HG03460 (cell line): Measurements from ENCODE around the gene PRICKLE4.
"Not testable (repeated sequence)": the region's sequence is repeated elsewhere in the genome, so short reads cannot be mapped to it uniquely, and the experiment has no call there.

ENCODE experiments used
- ATAC-seq: cut with Tn5 transposase; IDR thresholded peaks from one replicate; pipeline ENCODE4 v1.9.1; 2021; ENCODE audit not compliant: unreplicated experiment

Gene PRICKLE4

DNA sequence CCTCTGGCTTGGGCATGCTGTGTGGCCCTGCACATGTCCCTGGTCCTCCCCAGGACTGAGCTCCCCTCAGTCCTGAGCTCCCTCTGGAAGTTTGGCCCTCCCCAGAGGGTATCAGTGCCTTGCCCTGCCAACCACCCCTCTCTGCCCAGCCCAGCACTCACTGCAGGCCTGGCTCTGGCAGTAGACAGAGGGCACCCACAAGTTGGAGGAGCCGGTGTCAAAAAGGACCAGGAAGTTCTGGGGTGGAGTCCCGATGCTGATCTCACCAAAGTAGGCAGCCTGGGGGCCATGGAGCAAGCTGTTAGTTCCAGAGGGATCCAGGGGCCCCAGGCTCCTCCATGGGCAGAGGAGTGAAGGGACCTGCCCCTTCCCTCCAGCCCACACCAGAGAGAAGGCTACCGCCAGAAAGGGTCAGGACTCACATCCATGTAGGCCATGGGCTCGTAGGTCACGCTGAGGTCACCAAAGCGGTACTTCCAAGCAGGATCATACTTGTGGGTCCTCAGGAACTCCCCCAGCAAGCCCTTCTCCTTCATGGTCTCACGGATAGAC lies 36.3 kb upstream of the PRICKLE4 start:
- ATAC-seq = no peak

DNA sequence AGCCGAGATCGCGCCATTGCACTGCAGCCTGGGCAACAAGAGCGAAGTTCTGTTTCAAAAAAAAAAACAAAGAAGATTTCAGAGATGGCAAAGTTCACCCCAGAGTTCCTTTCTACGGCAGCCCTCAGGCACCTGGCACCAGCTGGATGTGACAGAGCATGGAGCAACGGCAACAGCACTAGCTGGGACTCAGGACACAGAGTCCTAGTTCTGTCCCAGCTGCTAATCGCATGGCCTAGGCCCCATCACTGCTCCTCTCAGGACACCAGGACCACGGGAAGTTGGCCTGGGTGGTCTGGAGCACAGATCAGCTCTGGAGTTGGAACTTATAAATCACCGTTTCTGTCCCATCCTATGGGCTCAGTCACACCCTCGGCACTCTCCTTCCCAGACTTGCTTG lies 34.5 kb upstream of the PRICKLE4 start:
- no peak for ATAC-seq

DNA sequence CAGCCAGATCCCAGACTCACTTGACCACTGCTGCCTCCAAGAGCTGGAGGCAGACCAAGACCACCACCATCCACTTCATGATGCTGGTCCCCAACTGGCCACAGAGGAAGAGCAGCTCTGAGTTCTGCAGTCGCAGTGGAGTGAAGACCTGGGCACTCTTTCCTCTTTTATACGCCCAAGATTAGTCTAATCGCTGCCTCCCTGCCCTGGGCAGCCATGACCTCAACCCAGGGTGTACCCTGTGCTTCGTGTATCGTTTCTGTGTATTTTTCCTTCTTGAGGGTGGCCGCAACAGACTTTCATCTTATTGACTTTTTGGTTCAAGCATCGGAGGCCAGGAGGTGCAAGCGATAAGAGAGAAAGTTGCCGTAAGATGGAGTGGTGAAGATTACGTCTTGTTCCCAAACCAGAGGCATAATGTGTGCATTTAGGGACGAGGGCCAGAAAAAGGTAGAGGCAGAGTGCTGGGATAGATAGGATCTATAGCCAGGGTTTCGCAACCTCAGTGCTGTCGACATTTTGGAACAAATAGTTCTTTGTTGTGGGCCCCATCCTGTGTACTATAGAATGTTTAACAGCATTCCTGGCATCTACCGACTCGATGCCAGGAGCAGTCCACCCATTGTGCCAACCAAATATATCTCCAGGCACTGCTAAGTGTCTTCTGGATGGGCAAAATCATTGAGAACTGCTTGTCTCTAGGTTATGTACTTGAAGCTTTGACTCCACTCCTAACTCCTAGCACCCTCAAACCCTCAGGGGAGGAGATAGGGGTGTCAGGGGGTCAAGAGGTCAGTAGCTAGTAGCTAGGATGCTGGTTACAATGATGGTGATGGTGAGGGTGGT lies 33.1 kb upstream of the PRICKLE4 start, which contains the start of gene PGC:
PGC (minus strand) TSS at position 142 of the 846 bp plus-strand sequence; CDS start at position 79, 63 bp downstream.
- ATAC-seq = no peak

GRCh38 chr6:41748102-41748477 lies 32.5 kb upstream of the PRICKLE4 start:
- no peak for ATAC-seq

GRCh38 chr6:41748542-41748941 lies 32.0 kb upstream of the PRICKLE4 start:
- ATAC-seq = no peak

- ATAC-seq = no peak
Measured at GRCh38 chr6:41750374-41750773, 30.2 kb upstream of the PRICKLE4 start.

DNA sequence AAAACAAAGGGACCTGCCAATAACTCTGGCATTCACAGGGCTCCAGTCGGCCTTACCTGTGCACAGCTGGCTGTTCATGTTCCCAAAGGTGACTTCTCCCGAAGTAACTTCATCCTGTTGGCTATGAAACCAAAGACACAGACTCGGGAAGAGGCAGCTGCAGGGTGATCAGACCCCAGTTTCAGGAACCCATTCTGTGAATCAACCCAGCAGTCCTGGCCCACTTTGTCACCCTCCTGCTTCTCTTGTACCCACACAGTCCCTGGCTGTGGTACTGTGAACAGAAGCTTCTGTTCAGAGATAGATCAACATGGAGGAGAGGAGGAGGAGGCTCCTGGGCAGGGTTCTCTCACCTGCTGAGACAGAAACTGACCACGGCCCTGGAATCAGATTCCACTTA lies 24.7 kb upstream of the PRICKLE4 start:
- ATAC-seq = no peak

- no peak for ATAC-seq
Measured at GRCh38 chr6:41756354-41756753, 24.2 kb upstream of the PRICKLE4 start.

GRCh38 chr6:41757271-41757670 lies 23.3 kb upstream of the PRICKLE4 start:
- no peak for ATAC-seq

- ATAC-seq = no peak
Measured at GRCh38 chr6:41757931-41758640, 22.5 kb upstream of the PRICKLE4 start.

GRCh38 chr6:41758641-41759035 lies 21.9 kb upstream of the PRICKLE4 start:
- no peak for ATAC-seq

DNA sequence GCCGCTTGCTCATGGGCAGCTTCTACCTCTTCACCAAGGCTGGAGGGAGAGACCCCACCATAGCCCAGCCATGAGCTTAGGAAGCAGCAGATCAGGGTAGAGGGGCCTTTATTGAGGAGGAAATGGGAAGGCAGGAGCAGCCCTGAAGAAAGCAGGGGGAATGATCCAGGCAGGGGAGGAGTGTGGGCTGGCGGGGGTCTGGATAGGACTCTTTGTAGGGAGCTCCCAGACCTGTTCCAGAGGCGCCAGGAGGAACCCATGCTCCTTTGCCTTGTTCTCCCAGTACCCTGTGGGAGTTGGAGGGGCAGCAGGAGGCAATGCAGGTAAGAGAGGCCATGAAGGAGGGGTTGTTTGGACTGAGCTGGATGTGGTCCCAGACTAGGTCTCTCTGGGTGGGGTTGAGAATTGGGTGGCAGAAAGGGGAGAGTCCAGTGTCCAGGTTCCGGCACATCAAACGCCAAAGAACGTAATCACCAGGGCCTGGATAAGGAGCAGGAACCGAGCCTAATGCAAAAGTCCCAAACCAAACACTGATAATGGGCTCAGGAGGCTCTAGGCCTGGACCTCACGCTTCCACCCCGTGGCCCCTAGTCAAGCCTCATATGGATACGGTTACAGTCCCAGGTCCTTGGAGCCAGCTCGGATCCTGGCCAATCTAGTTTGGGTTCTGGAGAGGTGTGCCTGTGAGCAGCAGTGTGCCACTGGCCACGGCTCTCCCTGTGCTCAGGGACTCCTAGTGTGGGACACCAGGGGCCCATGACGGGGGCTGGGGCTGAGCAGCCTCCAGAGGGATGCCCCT lies 21.3 kb upstream of the PRICKLE4 start:
- no peak for ATAC-seq

DNA sequence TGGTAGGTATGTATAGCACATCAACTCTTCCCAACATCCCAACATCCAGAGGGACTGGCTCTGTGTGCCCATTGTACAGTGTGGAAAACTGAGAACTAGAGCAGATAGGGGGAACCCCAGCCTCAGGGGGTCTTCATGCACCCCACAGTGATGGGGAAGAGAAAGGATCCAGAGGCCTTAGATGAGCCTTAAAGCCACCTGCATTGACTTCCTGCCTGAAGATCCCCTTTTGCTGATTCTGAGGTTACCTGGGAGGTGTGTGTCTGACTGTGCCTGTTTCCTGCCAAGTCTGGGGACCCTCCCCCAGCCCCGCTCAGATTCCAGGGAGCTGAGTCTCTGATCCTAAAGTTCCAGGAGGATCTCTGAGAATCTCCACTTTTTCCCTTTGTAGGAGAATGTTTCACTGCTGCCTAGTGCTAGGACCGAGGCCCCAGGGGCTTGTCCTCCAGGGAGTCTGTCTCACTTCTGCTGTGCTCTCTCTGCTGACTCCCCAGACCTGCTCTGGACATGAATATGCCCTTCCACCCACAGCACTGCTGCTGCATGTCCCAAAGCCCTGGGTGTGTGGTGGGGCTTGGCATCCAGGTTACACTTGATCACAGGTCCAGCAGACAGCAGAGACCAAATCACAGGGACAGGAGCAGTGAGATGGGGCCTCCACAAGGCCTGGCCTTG lies 20.5 kb upstream of the PRICKLE4 start:
- ATAC-seq = no peak

DNA sequence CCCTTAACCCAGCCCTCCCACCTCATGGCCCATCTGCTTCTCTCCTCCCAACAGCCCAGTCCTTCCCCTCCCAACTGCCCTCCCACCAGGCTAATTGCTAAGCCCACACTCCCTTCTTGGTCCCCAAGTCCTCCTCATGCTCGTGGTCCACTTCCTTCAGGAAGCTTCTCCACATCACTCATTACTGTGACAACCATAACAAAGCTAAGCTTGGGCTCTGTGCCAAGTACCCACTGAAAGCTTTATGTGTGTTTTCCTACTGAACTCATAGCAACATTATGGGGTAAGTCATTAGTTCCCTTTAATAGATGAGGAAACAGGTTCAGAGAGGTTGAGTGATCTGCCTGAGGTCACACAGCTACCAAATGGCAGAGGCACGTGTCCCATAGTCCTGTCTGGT lies 17.1 kb upstream of the PRICKLE4 start:
- no peak for ATAC-seq

DNA sequence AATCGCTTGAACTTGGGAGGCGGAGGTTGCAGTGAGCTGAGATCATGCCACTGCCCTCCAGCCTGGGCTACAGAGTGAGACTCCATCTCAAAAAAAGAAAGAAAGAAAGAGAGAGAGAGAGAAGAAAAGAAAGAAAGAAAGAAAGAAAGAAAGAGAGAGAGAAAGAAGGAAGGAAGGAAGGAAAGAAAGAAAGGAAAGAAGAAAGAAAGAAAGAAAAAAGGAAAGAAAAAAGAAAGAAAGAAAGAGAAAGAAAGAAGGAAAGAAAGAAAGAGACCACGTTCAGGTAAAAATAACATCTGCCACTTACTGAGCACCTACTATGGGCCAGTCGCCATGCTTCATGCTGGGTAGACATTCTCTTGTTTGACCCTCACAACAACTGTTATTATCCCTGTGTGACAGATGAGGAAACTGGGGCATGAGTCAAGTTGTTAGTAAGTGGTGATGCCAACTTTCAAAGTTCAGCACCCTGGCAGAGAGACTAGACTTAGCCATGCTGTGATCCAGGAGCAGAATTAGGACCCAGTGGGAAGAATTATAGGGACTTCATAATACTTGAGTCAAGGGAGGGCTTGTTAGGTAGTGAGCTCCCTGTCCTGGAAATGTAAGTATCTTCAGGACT lies 14.4 kb upstream of the PRICKLE4 start:
- not testable (repeated sequence) for ATAC-seq

GRCh38 chr6:41767112-41767833 lies 13.3 kb upstream of the PRICKLE4 start:
- no peak for ATAC-seq

DNA sequence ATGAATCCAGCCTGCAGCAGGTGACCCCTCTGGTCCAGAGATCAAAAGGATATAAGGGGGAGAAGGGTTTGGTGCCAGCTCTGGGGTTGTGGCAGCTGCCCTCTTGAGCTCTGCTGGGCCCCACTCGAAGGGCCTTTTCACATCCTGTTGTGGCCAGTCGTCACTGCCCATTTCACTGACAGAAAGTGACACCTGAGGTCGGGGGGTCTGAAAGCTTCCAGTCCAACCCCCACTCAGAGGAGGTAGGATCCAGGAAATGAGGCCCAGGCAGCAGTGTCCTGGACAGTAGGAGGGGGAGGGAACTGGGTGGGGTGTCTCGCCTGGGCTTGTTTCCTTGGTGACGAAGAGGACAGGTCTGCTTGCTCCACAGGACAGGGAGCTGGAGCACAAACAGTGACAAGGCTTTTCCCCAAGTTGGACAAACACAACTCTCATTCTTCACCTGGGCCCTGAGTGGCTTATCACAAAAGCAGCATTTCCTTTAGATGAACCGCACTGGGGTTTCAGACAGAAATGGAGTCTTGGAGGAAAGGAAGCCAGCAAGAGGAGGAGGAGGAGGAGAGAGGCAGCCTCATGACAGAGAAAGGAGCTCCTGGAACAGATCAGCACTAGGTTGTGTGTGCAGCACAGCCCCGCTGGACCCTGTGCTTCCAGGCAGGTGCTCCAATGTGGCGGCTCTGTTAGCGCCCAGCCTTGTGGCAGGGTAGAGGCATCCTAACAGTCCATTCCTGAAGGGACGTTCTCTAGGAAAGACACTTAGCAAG lies 11.9 kb upstream of the PRICKLE4 start:
- ATAC-seq = no peak

DNA sequence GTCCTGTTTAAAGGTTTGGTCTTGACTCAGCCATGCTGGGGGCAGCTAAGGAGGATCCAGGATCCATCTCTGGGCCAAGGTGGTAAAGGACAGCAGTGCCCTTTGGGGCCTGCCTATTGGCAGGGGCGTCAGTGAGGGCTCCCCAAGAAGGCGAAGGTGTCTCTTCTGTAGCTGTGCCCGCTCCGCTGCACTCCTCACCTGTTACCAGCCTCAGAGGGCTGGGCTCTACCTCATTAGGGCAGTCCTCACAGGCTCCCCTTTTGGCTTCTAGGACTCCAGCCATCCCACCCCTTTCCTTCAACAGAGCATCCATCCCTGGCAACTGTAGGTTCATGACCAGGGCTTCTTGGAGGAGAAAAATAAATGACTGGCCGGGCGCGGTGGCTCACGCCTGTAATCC lies 11.2 kb upstream of the PRICKLE4 start:
- no peak for ATAC-seq
